GM12874 (cell line): ENCODE measurements around the gene RNF213.

Experiments
- TF ChIP-seq, protein P1 (sequence below): IDR thresholded peaks from 2 replicates; pipeline ENCODE4 v1.5.1; 2011; ENCODE audit warnings: low read depth, mild to moderate bottlenecking, control low read depth, low read length, moderate library complexity; ENCODE audit not compliant: insufficient read depth

The RNF213 gene

DNA sequence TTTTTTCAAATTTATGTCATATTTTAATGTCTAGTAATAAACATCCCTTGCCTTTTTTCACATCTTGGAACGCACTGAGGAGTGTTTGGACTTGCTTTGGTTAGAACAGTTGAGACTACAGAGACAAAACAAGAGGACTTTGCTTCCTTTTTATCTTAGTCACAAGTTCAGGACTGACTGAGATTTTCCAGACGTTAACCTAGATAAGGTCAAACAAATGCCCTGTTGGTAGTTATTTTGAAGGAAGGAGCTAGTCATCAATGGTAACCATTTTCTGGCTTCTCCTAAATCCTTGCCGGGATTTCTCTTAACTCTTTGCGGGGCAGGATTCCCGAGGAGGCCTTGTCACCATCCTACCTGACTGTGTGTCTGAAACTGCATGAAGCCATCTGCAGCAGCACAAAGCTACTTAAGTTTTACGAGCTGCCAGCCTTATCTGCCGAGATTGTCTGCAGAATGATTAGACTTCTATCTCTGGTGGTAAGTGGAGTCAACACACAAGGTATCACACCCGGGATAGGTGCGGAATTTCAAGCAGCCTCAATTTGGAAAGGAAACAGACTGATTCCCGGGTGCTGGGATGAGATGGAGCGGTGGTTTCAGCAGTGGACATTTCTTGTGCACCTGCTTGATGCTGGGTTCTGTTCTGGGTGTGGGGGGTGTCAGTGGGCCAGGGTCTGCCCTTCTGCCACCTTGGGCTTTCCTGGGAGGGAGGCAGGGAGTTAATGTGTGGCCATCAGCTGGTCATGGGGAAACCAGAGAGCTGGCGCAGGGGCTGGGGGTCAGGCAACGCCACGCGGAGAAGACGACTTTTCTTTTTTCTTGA is 48.3 kb downstream of the RNF213 start:
- TF ChIP-seq, protein P1, sequence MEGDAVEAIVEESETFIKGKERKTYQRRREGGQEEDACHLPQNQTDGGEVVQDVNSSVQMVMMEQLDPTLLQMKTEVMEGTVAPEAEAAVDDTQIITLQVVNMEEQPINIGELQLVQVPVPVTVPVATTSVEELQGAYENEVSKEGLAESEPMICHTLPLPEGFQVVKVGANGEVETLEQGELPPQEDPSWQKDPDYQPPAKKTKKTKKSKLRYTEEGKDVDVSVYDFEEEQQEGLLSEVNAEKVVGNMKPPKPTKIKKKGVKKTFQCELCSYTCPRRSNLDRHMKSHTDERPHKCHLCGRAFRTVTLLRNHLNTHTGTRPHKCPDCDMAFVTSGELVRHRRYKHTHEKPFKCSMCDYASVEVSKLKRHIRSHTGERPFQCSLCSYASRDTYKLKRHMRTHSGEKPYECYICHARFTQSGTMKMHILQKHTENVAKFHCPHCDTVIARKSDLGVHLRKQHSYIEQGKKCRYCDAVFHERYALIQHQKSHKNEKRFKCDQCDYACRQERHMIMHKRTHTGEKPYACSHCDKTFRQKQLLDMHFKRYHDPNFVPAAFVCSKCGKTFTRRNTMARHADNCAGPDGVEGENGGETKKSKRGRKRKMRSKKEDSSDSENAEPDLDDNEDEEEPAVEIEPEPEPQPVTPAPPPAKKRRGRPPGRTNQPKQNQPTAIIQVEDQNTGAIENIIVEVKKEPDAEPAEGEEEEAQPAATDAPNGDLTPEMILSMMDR = no peak

DNA sequence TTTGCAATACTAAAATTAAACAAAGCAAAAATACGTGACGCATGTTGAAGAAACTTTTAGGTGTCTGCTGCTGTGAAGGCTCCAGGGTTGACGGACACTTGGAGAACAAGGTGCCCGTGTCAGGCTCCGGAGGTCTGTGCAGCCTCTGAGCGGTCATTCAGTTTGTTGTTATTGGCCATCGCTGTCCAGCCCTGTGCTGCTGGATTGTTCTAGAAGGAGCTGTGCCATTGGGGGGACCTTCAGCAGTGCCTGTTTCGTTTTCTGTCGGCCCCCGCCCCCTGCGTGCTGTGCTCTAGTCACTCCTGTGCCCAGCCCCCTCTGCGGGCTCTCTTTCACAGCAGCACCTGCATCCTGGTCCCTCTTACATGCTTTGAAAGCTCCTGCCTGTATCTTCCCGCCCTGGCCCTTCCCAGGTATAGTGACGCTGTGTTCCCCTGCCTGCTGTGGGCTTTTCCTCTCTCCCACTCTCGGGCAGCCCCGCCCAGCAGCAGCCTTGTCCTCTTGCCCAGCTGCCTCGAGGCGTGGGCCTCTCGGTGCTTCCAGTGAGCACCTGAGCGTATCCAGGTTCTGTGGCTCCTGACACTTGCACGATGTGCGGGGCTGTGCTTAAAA is 50.7 kb downstream of the RNF213 start:
- TF ChIP-seq, protein P1 = no peak

DNA sequence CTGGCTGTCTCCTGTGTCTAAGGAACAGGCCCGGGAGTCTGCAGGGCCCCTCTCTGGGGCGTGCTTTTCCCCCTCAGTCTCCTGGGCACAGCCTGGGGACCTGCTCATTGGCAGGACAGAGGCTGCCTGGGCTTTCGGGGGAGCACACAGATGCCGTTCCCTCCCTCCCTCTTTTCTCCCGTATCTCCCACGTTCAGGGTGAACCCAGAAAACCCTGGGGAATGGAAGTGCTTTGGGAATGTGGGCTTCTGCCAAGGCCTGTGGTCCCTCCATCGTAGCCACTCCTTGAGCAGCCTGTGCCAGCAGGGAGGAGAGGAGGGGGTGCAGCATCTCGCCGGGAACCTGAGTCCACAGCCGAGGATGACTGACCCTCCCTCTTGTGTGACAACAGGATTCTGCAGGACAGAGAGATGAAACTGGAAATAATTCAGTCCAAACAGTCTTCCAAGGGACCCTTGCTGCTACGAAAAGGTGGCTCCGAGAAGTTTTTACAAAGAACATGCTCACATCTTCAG is 52.0 kb downstream of the RNF213 start:
- TF ChIP-seq, protein P1 = no peak

DNA sequence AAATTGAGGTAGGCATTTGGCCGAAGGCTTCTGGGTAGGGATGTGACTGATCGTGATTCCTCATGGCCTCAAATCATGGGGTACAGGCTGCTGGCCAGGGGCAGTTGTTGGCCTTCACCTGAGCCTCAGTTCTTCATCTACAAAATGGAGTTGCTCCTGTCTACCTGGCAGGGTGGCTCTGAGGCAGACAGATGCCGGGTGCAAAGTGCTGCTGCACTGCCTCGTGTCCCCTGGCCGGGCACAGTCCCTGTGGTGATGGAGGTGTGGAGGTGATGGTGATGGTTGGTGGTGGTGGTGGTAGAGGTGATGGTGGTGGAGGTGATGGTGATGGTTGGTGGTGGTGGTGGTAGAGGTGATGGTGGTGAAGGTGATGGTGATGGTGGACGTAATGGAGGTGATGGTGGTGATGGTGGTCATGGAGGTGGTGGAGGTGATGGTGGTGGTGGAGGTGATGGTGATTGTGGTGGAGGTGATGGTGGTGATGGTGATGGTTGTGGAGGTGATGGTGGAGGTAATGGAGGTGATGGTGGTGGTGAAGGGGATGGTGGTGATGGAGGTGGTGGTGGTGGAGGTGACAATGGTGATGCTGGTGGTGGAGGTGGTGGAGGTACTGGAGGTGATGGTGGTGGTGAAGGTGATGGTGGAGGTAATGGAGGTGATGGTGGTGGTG is 52.6 kb downstream of the RNF213 start:
- TF ChIP-seq, protein P1 = no peak

DNA sequence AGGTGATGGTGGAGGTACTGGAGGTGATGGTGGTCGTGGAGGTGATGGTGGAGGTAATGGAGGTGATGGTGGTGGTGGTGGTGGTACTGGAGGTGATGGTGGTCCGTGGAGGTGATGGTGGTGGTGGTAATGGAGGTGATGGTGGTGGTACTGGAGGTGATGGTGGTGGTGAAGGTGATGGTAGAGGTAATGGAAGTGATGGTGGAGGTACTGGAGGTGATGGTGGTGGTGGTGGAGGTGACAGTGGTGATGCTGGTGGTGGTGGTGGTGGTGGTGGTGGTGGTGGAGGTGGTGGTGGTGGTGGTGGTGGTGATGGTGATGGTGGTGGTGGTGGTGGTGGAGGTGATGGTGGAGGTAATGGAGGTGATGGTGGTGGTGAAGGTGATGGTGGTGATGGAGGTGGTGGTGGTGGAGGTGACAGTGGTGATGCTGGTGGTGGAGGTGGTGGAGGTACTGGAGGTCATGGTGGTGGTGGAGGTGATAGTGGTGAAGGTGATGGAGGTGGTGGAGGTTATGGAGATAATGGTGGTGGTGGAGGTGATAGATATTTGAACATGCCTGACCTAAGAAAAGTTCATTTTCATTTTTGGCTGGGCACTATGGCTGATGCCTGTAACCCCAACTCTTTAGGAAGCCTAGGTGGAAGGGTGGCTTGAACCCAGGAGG is 55.0 kb downstream of the RNF213 start:
- TF ChIP-seq, protein P1 = no peak

DNA sequence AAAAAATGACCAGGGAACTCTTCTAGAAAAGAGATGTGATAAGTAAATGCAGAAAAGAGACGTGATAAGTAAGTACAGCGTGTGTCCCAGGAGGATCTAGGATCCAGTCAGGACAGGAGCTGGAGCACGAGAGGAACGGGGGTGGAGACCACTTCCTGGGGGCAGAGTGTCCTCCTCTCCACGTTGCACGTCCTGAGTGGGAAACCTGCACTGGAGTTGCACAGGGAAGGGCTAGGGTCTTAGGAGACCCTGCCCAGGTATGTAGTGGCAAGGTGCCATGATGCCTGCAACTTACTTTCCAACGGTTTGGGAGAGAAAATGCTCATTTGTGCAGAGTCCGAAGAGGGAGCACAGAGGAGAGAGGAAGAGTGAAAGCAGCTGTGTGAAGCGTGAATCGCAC is 55.8 kb downstream of the RNF213 start:
- TF ChIP-seq, protein P1 = no peak
